PFSK-1 (cell line): ENCODE data around the gene SLC36A2.

Experiments used
- SIN3A ChIP-seq: IDR thresholded peaks from 2 replicates; pipeline ENCODE4 v1.6.1; 2012; ENCODE audit warnings: mild to moderate bottlenecking, low read length, moderate library complexity, borderline replicate concordance; ENCODE audit not compliant: insufficient read depth
- TF ChIP-seq, protein P1 (sequence below), 2 experiments: IDR thresholded peaks; 2 replicates each; pipeline versions ENCODE4 v1.6.1 to v1.8.0; 2011 to 2012; ENCODE audit warnings: low read depth in 2 of 2, low read length in 2 of 2, control low read depth in 1 of 2, inconsistent platforms in 1 of 2, mild to moderate bottlenecking in 1 of 2, moderate library complexity in 1 of 2; ENCODE audit not compliant: insufficient read depth in 1 of 2

DNA sequence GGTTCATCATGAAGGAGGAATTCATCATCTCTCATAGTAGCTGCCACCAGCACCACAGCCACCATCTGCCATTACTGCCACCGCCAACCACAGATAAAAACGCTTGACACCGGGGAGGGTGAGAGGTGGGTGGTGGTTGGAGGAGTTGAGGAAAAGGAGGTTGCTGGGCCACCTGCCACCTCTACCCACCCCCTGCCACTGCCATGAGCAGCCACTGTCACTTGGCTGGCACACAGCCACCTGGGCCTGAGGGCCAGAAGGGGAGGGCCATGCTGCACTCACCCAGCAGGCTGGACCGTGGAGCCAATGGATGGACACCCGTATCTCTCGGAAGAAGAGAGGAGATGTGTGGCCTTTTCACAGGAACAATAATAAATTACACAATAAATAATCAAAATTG, 31.3 kb upstream of the SLC36A2 start:
- TF ChIP-seq SIN3A = no peak
- TF ChIP-seq, protein P1, sequence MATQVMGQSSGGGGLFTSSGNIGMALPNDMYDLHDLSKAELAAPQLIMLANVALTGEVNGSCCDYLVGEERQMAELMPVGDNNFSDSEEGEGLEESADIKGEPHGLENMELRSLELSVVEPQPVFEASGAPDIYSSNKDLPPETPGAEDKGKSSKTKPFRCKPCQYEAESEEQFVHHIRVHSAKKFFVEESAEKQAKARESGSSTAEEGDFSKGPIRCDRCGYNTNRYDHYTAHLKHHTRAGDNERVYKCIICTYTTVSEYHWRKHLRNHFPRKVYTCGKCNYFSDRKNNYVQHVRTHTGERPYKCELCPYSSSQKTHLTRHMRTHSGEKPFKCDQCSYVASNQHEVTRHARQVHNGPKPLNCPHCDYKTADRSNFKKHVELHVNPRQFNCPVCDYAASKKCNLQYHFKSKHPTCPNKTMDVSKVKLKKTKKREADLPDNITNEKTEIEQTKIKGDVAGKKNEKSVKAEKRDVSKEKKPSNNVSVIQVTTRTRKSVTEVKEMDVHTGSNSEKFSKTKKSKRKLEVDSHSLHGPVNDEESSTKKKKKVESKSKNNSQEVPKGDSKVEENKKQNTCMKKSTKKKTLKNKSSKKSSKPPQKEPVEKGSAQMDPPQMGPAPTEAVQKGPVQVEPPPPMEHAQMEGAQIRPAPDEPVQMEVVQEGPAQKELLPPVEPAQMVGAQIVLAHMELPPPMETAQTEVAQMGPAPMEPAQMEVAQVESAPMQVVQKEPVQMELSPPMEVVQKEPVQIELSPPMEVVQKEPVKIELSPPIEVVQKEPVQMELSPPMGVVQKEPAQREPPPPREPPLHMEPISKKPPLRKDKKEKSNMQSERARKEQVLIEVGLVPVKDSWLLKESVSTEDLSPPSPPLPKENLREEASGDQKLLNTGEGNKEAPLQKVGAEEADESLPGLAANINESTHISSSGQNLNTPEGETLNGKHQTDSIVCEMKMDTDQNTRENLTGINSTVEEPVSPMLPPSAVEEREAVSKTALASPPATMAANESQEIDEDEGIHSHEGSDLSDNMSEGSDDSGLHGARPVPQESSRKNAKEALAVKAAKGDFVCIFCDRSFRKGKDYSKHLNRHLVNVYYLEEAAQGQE (IDR thresholded peaks at IDR 0.05; ENCODE audit: insufficient read depth in 1 of 2, low read depth in 2 of 2, low read length in 2 of 2) = no peak
